ENCODE measurements around the gene COBL.
"Not testable (repeated sequence)": the region's sequence is repeated elsewhere in the genome, so short reads cannot be mapped to it uniquely, and the experiment has no call there.

The COBL gene

DNA sequence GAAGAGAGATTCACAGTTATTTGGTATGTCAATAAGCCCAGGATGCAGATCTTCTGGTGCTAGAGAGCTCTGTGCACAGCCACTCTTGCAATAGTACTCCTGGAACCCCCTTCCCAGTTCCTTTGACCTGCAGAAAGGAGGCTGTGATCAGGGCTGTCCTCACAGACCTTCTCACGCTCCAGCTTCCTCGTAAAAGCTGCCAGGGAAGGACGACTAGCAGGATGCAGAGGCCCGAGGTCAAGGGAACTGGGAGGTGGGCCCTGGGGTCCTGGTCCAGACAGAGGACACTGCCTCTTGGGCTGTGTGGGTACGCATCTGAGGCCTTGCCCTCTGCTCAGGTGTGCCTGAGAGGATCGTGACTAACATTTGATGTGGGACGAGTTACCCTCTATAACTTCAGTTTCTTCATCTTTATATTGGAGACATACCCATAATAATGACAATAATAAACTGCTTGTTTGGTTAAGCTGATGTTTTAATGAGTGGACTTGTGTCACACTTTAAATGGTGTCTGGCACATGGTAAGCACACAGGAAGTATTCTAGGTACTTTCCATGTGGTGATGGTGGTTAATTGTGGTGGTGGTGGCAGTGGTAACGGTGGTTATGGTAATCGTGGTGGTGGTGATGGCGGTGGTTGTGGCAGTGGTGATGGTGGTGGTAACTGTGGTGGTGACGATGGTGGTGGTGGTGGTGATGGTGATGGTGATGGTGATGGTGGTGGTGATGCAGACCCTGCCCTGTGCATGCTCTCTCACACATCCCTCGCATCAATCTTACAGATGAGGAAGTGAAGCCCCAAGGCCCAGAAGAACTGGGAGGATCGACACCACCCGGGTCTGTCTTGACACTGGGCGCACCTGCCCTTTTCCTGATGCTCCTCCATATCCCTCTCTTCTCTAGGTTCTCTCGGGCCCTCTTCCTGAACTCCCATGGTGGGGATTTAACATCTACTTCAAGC lies 298.8 kb downstream of the COBL start:
- DNase-seq = no peak

DNA sequence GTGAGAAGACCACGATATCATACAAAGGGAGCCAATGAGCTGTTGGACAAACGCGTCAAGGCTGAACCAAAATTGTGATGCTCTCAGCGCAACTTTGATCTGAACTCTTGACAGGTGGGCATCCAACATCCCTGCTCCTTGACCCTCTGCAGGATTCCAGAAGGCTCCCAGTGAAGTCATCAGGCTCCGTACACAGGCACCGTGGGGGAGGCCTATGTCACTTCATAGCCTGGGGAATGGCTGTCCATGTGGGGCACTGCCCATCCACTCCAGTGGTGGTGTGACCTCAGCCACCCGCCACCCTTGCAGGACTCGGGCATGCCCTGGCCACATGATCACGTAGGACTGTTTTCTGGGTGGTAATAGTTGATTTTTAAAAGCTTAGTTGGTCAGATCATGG lies 300.1 kb downstream of the COBL start:
- no peak for DNase-seq

DNA sequence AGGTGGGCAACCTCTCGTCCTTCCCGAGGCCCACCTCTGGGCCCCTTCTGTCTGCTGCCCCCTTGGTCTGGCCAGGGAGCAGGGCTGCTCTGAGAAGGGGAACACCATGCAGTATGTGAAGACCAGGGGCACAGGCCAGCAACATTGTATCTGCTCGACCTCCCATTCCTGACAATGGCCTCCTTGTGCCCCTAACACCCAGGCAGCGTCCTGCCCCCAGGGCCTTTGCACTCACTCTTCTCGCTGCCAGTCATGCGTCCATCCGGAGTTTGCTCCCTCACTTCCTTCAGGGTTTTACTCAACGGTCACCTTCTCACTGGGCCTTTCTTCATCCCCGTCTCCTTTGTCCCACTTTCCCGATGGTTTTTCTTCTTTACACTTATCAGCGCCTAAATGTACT lies 301.0 kb downstream of the COBL start:
- DNase-seq = no peak

DNA sequence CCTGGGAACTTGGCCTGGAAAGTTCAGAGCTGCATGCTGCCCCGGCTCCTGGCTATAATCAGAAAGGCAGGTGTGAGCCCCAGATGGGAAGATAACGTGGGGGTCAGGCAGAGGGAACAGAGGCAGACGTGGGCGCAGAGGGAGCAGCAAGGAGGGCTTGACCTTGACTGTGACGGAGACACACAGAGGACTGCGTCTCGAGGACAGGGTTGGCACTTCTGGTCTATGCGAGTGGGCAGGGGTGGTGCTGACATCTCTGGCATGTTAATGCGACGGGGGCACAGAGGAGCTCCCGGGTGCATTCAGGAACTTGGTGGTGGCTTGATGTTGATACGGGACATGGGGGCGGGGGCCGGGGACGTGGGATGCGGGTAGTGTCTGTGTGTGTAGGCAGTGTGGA lies 301.8 kb downstream of the COBL start:
- DNase-seq = no peak

DNA sequence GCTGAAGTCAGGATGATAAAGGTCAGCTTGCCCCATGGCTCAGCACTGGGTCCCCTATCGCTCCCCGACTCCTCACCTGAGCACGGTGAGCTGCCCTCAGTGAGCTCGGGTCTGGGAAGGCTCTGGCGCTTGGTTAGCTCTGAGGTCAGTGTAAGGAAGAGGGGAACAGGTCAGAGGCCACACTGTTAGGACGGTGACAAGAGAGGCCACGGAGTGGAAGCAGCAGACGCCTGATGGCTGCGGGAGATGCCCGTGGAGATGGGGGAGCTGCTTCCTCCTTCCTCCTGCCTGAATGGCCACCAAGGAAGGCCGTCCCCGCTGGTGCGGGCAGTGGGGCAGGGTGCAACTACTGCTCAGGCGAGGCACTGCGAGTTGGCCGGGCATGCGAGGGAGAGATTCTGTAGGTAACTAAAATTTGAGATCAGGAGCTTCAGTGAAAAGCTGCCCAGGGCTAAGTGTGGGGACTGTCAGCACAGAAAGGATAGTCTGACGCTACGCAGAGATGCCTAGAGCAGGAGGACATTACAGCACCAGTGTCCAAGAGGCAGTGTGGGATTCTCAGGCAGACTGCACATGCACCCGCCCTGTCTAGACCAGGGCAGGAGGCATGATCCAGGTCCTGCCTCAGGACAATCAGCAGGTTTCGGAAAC lies 302.6 kb downstream of the COBL start:
- DNase-seq = no peak

DNA sequence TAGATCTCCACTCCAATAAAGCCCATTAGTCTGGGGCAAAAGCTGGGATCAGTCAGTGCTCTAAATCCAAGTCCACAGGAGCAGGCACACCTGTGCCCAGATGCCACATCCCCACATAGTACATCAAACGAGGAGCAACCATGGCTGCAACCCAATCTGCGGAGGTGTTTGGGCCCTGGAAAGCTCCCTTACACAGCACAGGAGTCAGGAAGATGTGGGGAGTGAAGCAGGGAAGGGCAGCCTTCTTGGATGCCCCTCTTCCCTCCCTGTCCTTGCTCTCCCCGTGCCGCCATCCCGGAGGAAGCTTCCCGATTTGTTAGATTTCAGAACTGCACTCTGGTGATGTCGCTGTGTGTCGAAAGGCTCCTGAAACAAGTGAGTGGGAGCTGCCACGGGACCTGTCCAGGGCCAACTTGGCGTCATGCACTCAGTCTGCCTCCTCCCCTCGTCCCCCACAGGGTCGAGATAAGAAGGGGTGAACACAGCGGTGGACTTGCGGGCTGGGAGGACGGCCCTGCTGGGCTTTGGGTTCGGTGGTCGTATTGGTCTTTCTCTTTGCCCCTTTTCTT lies 303.3 kb downstream of the COBL start:
- no peak for DNase-seq

DNA sequence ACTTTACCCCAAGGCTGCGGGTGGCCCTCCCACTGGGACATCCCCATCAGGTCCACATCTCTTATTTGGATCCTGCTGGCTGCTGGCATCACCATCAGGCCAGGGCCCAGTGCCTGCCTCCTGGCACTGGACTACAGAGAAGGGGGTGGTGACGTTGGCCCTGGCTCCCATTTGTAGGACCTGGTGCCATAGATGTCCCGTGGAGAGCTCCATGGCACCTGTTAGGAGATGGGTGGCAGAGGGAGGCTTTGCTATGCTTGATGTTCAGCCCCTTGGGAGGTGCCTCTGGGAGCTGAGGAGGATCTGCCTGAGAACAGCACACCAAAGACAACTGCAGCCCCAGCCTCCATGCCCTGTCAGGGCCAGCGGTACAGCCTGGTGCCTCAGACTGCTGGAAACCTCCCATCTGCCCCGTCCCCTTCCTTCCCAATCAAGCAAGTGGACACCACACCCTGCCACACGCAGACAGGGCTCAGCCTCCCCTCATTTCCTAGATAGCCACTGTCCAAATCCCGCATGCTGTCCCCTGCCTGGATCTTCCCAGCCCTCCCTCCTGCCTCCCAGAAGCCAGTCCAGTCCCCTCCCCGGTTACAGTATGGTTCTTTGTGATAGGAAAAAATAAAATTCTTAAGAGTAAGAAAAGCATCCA lies 303.9 kb downstream of the COBL start:
- no peak for DNase-seq

DNA sequence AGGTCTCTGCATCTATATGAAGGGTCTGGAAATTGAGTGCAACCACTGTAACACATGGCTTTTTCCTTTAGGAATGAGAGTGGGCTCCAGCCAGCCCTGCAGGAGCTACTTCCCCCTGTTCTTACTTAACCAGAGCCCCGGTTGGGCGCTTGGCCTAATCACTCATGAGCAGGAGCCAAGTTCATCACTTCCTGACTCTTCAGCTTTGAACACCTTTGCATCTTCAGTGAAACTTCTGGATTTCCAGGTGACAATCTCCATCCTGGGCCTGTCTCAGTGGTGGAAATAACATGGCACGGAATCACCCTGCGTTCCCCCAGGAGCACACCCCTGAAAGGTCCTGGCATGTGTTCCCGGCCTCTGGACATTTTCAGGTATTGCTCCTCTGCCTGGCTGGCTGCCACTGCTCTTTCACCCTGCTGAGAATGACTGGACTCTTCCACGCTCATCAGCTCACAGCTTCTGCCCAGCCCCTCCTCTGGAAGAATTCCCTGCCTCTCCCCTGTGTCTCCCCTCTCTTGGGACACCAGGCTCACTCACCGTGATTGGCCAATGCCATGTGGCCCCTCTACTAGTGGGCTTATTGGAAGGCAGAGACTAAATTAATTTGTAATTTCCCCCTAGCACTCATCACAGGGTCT lies 304.8 kb downstream of the COBL start:
- no peak for DNase-seq

DNA sequence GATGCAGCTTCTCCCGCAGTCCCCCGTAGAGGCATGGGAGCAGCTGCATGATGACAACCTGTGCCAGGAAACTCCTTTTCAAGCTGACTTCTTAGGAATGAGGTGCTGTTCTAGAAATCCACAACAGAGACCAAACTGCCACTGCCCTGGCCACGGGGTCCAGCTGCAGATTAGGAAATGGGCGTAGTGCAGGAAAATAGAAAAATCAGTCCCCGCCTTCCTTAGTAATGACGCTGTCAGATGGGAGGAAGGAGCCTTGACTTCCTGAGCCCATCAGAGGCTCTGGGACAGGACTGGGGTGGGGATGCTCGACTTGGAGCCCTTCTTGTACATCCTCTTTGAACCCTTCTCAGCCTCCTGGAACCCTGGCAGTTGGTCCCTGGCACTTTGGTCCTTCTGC lies 306.1 kb downstream of the COBL start:
- DNase-seq = no peak

DNA sequence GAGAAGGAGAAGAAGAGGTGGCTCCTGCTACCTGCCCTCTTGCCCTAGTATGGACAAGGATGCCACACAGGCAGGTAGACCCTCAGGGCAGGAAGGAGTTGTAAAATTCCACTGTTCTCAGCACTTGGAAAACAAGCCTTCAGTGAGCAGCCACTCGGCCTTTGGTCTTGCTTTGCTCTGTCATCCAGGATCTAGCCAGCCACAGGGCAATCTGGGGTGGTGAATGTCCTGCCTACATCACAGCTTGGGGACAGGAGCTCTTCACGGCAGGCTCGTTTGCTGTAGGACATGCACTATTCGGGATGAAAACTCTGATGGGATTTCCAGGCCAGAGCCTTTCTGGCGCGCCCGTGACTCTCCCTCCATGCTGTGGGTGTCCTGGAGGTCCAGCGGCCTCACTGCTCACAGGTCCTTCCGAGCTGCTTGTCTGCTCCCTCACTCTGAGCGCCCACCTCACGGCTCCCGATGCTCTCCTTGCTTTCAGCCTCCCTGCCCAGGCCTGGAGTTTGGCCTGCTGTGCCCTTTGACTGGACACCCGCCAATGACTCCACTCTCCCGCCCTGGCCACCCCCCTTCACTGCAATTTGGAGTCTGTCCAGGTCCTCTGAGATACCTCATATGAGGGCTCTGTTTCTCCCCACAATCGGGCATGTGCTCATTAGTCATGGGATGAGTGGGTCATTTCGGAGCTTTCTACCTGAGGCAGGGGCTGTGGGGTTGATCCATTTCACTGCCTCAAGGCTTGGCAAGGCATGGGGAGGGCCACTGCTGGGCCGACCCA lies 306.7 kb downstream of the COBL start:
- DNase-seq = no peak

DNA sequence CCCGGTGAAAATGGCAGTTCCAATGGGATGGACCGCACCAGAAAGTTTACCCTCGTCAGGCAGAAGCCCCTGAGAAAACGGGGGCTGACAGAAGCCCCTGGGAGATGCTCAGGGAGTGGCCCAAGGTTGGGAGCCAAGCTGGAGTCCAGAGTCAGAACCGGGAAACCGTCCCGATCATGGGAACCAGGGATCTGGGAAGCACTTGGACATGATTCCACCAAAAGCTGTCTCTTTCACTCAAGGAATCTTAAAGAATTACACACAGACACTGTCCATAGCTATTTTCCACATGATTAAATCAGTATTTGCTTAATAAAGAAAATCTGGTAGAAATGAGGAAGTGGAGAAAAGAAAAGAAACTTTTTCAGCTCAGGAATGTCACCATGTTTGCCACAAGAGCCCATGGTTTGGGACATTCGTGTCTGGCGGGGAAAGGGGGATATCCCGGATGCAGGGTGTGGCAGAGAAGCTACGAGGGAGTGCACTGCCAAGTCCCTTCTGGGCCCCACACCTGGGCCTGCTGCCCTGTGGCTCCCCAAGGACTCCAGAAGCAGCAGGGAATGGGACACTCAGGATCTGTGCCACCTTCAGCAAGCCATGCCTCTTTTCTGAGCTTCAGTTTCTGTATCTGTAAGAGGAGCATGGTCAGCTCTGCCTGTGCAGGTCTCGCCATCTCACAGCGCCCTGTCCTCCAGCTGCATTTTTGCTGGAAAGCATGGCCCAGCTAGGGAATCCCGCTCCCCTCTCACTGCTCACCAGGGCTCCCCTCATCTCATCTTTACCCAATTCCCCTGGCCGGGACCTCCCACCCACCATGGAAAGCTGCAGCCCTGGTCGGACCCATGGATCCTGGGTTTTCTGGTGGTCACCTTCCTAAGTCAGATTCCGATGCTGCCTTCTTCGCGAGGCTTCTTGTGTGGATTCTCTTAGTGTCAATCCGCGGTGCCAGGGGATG lies 308.8 kb downstream of the COBL start:
- DNase-seq = no peak

DNA sequence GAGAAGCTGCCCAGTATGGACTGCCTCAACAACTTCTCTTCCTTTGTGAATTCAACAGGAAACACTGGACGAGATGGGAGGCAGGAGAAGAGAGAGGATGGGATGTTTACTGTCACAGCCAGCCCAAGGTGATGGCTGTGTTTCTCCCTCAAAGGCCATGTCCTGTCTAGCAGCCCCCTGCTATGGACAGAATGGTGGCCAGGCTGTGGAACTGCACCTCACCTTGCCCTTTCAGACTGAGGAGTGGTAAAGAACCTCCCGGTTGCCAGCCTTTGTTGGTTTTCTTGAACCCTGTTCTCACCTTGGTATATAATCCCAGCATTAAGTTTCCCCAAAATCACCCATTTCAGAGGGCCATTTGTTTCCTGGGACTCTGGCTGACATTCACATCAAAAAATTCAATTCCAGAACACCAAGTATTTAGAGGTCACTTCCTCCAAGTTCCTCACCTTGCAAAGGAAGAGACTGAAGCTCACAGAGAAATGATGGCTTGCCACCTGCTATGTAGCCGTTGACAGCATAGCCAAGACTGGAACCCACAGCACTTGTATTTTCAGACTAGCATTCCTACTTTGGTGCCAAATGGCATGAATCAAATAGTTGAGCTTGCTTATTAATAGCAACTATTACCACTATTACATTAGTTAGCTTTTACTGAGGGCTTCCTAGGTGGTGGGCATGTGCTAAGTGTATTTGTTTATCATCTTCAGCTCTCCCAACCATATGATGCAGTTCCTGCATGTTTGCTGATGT lies 309.9 kb downstream of the COBL start:
- no peak for DNase-seq

DNA sequence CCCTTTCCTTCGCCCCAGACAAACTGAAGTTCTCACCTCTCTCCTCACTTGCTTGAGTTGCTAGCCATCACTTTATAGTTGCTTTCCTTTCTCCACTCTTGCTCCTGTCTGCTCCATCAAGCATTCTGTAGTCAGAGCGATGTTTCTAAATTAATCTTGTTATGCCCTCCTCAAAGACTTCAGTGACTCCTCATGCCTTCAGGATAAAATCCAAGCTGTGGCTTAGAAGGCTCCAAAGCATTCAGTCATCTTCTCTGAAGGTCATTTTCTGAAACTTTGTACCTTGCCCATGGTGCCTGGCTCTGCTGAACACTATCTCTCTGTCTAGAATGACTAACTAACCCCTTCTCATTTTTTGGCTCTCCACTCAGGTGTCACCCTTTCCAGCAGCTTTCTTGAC lies 311.5 kb downstream of the COBL start:
- DNase-seq = no peak

DNA sequence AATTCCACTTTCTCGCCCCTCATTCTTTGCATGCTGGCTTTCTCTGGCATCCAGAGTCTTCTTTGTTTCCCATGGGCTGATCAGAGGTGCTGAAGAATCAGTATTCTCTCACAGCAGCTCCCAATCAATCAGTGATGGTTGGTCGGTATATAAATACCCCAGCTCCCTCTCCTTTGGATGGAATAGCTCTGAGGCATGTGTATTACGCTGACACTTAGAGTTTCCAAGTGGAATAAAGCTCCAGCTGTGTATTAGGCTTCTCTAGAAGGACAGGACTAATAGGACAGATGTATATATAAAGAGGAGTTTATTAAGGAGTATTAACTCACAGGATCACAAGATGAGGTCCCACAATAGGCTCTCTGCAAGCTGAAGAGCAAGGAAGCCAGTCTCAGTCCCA lies 315.7 kb downstream of the COBL start:
- DNase-seq = no peak

DNA sequence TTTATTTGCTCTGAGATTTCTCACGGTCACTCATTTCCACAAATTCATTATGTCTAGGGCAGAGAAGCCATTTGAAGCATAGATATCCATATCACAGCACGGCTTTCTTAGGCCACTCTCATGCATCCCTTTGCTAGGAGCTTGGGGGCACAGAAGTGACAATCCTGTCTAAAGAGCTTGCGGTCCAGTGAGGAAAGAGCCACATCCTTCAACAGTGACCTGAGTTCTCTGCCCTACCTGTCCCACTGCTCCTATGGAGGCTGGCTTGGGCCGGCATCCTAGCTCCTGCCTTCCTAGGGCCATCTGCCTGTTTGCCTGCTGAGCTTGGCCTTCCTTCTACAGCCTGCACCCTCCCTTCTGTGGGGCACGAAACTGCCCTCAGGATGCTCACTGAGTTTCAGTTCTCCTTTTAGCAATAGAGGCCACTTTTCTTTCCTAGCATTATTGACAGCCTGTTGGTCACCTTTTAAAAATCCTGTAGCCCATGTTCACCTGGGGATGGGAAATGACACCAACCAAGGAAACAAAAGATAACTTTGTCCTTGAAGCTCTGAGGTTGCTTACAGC lies 321.8 kb downstream of the COBL start:
- DNase-seq = no peak

DNA sequence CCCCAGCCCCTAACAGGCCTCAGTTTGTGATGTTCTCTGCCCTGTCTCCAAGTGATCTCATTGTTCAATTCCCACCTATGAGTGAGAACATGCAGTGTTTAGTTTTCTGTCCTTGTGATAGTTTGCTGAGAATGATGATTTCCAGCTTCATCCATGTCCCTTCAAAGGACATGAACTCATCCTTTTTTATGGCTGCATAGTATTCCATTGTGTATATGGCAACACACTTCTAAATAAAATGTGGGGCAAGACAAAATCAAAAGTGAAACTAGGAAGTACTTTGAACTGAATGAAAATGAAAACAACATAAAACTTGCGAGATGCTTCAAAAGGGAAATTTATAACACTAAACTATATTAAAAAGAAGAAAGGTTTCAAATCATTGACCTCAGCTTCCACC lies 326.4 kb downstream of the COBL start:
- not testable (repeated sequence) for DNase-seq

DNA sequence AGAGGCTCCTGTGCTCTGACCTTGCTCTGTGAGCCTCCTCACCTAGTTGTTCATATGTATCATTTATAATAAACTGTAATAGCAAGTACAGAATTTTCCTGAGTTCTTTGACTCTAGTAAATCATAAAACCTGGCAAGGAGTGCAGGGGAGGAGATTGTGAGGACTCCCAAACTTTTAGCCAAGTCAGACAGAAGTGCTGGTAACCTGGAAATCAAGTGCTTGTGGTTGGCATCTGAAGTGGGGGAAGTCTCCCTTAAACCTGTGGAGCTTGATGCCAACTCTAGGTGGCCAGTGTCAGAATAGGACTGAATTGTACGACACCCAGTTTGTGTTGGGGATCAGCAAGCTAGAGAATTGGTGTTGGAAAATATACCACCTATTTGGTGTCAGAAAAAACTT lies 327.6 kb downstream of the COBL start:
- DNase-seq = no peak

DNA sequence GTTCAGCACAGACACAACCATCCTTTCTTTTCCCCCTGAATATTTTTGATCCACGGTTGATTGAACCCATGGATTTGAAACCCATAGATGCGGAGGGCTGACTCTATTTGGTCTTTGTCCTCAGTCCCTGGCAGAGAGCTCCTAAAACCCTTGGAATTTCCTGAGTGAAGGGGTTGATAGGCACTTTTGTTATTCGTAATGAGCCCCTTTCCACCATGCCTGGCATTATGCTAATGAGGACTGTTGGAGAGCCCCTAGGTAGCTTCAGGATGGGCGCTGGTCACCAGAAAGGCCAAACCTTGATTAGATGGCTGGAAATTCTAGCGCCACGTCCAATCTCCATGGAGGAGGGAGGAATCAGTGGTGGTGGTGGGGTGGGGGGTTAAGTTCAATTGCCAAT lies 328.1 kb downstream of the COBL start:
- DNase-seq = no peak

DNA sequence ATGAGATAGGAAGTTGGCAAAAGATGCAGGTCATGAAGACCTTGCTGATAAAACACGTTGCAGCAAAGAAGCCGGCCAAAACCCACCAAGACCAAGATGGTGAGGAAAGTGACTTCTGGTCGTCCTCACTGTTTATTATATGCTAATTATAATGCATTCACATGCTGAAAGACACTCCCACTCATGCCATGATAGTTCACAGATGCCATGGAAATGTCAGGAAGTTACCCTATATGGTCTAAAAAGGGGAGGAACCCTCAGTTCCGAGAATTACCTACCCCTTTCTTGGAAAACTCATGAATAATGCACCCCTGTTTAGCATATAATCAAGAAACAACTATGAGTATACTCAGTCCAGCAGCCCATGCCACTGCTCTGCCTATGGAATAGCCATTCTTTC lies 331.5 kb downstream of the COBL start:
- no peak for DNase-seq

DNA sequence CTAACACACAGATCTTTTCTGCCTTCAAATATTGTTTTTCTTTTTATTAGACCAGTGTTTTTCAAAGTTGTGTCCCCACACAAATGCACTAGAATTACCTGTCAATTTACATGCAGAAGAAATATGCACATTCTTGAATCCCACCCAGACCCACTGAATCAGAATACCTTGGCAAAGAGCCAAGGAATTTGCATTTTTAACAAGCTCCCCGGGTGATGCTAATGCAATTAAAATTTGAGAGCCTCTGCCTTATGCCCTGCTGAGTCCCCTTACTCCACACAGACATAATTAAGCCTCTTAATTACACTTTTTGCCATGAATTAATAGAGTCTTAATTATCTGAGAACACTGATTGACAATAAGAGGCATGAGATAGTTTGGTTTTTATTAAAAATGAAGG lies 332.8 kb downstream of the COBL start:
- DNase-seq = no peak

Data from CD4-positive, alpha-beta T cell treated with Interleukin-4 for 1 hour (primary cell).